HG02981 (cell line): ENCODE measurements around the gene RPS27.

Experiments used
- ATAC-seq: cut with Tn5 transposase; IDR thresholded peaks from one replicate; pipeline ENCODE4 v1.9.1; 2021; ENCODE audit warnings: mild to moderate bottlenecking, moderate library complexity; ENCODE audit not compliant: unreplicated experiment

The RPS27 gene

DNA sequence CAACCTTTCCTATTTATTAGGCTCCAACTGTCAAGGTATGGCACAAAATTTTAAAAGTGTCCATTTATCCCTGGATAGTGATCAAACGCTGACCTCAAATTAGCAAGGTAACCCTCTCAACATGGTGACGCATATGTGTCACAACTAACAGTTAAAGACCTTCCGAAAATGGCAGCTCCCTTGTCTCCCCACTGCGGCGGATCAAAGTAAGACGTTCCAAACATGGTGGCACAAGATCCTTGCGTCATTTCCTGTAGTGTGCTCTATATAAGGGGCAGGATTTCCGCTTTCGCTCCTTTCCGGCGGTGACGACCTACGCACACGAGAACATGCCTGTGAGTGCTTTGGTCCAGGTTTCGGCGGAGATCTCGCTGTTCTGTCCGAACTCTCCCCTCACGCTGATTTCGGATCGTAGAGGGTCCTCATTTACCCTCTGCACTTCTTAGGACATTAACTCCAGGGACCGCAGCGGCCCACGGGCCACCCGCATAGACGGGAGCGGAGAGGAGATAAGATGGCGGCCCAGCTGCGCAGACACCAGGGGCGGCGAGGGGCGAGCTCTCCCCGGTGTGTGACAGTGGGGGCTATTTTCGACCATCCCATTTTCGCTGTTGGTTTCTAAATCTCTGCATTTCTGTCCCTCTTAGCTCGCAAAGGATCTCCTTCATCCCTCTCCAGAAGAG is at the start of gene RPS27:
Gene RPS27, plus strand, starts transcription at position 295 of the 683 bp plus-strand sequence. Its CDS starts 35 bp downstream, at position 330.
- ATAC-seq, result peak; percentile 64

DNA sequence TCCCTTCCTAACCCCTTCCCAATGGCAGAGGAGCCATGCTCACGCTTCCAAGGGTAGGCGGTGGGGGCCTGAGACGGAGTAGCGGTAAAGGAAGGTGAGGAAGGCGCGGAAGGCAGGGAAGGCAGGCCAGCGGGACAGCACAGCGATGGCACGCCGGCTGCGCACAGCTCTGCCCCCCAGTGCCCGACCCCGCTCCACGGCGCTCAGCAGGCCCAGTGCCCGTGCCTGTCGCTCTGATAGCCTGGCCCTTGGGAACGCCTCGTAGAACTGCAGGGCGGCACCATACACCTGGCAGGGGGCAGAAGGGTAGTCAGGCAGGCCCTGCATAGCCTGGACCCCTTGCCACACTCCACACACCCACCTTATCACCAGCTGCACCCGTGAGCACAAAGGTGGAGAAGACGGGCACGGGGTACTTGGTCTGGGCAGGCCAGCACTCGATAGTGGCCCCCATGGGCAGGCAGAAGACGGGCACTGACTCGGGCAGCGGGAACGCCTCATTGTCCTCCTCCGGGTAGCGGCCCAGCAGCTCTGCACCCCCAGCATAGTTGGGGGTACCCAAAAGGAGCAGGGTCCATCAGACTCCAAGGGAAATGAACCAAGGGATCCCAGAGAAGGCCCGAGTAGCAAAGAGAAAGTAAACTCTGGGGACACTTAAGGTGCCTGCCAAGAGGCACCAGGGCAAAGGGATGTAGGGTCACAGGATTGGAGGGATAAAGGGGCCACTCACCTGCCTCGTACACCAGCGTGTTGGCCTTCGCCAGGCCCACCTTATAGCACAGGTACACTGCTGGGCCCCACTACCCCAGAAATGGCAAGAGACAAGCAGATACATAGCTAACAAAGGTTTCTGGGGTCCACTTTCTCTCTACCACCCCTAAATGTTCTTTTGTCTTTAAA is 48.5 kb upstream of the RPS27 start:
- no peak for ATAC-seq

- ATAC-seq, result no peak
These were observed 47.6 kb upstream of the RPS27 start for GRCh38 chr1:153942766-153943549.

GRCh38 chr1:153944005-153944826 is 46.3 kb upstream of the RPS27 start:
- no peak for ATAC-seq

DNA sequence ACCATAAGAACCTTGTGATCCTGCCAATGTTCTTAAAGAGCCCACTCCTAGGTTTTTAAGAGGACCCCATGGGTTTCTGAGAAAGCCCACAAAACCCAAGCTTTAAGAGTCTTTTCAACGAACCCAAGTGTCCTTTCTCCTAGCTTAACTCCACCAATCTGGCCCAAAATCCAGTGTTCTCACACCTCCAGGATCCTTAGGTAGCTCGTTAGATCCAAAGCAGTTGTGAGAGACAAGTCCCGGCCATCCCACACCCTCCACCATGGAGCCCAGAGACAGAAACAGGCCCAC is 45.8 kb upstream of the RPS27 start:
- no peak for ATAC-seq

DNA sequence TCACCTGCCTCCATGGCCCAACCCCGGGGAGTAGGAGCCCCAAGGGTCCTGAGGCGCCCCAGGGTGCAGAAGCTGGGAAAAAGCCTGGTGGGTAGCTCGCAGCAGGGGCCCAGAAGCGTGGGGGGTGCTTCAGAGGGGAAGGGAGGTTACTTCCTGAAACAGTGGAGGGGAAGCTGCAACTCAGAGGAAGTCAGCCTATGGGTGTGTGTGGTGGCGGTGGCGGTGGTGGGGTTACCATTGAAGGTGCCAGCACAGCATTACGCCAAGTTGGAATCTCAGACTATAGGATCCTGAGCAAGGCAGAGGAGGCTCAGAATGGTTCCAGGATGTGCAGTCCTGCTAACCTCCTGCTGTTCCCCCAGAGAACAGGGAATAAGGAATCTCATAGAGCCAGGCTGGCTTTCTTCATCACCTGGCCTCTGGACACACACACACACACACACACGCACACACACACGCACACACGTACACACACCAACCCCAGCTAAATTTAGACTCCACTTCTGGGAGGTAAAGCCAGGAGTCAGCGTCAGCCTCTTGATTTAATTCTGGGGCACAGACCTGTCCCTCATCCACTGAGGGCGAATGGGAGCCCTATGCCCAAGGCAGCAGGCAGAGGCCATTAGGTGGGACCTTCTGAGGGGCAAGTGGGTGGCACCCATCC is 45.3 kb upstream of the RPS27 start:
- no peak for ATAC-seq

- peak; percentile 59 for ATAC-seq
These were observed 44.6 kb upstream of the RPS27 start for GRCh38 chr1:153945795-153946621.

DNA sequence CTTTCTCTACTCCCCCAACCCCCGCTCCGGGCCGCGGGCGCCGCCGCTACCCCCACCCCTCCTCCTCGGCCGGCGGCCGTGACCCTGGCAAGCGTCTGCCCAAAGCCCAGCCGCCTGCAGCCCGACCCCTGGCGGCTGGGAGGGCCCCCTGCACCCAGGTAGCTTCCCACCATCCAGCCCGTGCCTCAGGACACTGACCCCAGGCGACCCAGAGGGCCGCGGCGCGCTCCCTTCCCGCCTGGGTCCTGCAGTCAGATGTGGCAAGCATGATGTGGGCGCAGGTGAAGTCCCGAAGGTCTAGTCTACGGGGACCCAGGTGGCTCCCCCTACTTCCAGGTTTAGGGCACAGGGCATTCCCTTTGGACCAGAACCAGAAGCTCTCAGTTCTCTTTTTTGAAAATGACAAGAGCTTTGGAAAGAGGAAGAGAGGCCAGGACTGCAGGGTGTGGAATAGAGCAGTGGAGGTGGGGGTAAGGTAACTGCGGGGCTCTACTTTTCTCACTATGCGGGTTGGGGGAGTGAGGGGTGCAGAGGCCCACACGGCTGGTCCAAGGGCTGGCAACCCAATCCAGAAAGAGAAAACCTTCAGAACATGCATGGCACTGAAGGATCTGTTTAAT is 43.8 kb upstream of the RPS27 start, which contains the start of gene DENND4B:
Gene DENND4B, minus strand, starts transcription at position 97 of the 620 bp plus-strand sequence. CDS start 2,344 bp downstream, outside the sequence.
- peak; percentile 73 for ATAC-seq

GRCh38 chr1:153951183-153951582 is 39.4 kb upstream of the RPS27 start:
- no peak for ATAC-seq

GRCh38 chr1:153951801-153952200 is 38.8 kb upstream of the RPS27 start:
- no peak for ATAC-seq

DNA sequence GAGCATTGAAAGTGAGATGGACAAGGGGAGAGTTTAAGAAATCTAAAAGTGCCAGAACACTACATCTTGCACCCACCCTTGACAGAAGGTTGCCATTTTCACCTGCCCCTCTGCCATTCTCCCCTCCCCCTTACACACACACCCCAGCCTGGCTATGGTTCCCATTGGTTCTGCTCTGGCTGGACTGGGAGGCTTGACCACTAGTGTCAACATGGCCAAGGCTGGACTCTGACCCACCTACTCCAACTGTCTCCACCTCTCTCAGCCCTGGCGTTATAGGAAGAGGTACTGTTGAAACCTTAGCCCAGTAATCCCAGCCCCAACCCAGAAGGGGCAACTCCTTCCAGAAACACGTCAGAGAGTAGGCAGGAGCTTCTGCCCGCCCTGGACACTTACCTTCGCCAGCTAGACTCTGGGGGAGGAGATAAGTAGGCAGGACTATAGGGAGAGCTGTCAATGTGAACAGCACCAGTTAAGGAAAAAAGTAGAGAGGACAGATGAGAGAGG is 36.6 kb upstream of the RPS27 start:
- no peak for ATAC-seq

GRCh38 chr1:153954826-153955225 is 35.7 kb upstream of the RPS27 start:
- ATAC-seq, result no peak

DNA sequence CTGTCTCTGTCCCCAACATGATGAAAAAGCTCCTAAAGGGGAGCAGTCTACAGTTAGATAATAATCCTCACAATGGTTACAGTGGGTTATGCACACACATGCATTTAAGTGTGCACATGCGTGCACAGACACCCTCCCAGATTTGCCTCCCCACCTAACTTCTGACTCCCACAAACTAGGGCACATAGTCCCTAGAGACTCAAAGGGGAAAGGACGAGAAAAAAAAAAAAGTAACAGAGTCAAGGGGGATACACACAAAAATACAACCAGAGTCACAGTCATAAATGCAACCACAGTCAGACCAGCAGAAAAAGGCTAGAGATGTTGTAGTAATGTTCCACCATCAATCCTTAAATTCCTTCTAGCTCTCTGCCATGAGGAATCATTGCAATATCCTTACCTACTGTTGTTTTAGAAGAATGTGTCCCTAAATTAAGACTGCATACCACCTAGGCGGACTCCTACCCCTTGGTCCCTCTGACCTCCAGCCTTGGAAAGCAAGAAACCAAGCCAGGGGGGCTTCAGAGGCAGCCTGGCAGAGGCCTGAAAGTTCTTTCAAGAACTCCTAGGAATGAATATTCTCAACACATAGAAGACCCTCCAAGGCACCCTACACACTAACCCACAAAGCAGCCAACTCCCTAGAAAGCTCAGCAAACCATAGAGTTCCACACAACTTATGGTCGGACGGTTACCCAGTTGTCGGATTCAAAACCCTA is 33.4 kb upstream of the RPS27 start:
- no peak for ATAC-seq

GRCh38 chr1:153957744-153958110 is 32.8 kb upstream of the RPS27 start:
- ATAC-seq, result no peak

GRCh38 chr1:153958111-153958960 is 32.2 kb upstream of the RPS27 start, which contains the start of gene CRTC2:
Gene CRTC2 (minus strand): TSS chr1:153958612. CDS start chr1:153958497, 115 bp downstream.
- ATAC-seq, result peak; percentile 81

DNA sequence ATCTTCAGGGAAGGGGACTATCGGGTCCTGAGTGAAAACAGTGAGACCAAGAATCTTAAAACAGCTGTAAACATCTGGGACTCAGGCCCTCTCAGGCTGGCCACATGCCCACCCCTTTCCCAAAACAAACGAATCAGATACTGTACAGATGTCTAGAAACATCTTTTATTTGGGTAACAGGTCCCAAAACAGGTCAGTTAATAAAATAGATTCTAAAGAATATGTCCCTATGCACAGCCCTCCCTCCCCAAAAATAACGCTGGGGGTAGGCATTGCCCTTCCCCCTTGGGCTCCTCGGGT is 31.7 kb upstream of the RPS27 start:
- ATAC-seq, result no peak

GRCh38 chr1:153959454-153959853 is 31.1 kb upstream of the RPS27 start:
- no peak for ATAC-seq
